OCI-LY7 (cell line): ENCODE data around the gene DDIAS. TPM values are rescaled to one million over a fixed set of nuclear protein-coding genes. Genes with fewer than 3 reads are reported as not detected.
A peak's percentile ranks its signal among the peaks of the same experiment; 100 is the strongest.

Experiments used
- BruUV-seq: library from RNA; stranded (reverse); fragments of 400-500 nt; replicated peaks from 2 replicates; lab custom pipeline; 2021; lab: Mats Ljungman, UMichigan
- CTCF ChIA-PET: fragments of 300-600 bp; sonication (Branson Sonifier 250); formaldehyde crosslinking; loops from one replicate; lab custom pipeline; 2022; ENCODE audit warnings: antibody characterized with exemption; ENCODE audit not compliant: unreplicated experiment; lab: Charles Lee
- POLR2A ChIA-PET: fragments of 300-600 bp; sonication (Branson Sonifier 250); formaldehyde crosslinking; loops from one replicate; lab custom pipeline; 2022; ENCODE audit warnings: antibody characterized with exemption; lab: Charles Lee
- DNase-seq: peaks from one replicate; pipeline ENCODE4 v3.0.0-alpha.2; 2015; ENCODE audit warnings: low spot score
- H2AFZ ChIP-seq: fragments of 200-600 bp; sonication (generic), shearing (Covaris generic); 2 replicates; pipeline ENCODE4 v1.6.1; 2014; ENCODE audit warnings: mild to moderate bottlenecking, antibody characterized with exemption, low read length, moderate library complexity
- H3K27ac ChIP-seq: fragments of 200-600 bp; sonication (generic); 2 replicates; pipeline ENCODE4 v1.5.1; 2014; ENCODE audit warnings: mixed run types, low read depth, mild to moderate bottlenecking, moderate library complexity, low read length, inconsistent platforms; ENCODE audit not compliant: poor library complexity, severe bottlenecking
- H3K36me3 ChIP-seq: fragments of 200-600 bp; sonication (generic); 2 replicates; pipeline ENCODE4 v1.6.1; 2014; ENCODE audit warnings: mild to moderate bottlenecking, antibody characterized with exemption, low read length, moderate library complexity, mixed read lengths; ENCODE audit not compliant: insufficient read depth
- H3K4me1 ChIP-seq: fragments of 200-600 bp; sonication (generic); 2 replicates; pipeline ENCODE4 v1.5.1; 2014; ENCODE audit warnings: mild to moderate bottlenecking, low read length; ENCODE audit not compliant: insufficient read depth, poor library complexity, severe bottlenecking
- H3K4me2 ChIP-seq: fragments of 200-600 bp; sonication (generic); 2 replicates; pipeline ENCODE4 v1.6.1; 2014; ENCODE audit warnings: mild to moderate bottlenecking, low read length
- H3K4me3 ChIP-seq: fragments of 200-600 bp; sonication (generic); 2 replicates; pipeline ENCODE4 v1.5.1; 2014; ENCODE audit warnings: mild to moderate bottlenecking, low read depth, low read length; ENCODE audit not compliant: poor library complexity, severe bottlenecking
- H3K79me2 ChIP-seq: fragments of 200-600 bp; sonication (generic); 2 replicates; pipeline ENCODE4 v1.6.1; 2016; ENCODE audit warnings: low read depth, mild to moderate bottlenecking, low read length, moderate library complexity, mixed read lengths; ENCODE audit not compliant: insufficient read depth
- H3K9me2 ChIP-seq: fragments of 200-600 bp; sonication (generic); 2 replicates; pipeline ENCODE4 v1.6.1; 2016; ENCODE audit warnings: mild to moderate bottlenecking, low read length, mixed read lengths; ENCODE audit not compliant: insufficient read depth
- H3K9me3 ChIP-seq: fragments of 200-600 bp; sonication (generic); 2 replicates; pipeline ENCODE4 v1.6.1; 2014; ENCODE audit warnings: mild to moderate bottlenecking, mixed run types, low read length, mixed read lengths
- H4K20me1 ChIP-seq: fragments of 200-600 bp; sonication (generic); 2 replicates; pipeline ENCODE4 v1.6.1; 2014; ENCODE audit warnings: mild to moderate bottlenecking, antibody characterized with exemption, low read length, moderate library complexity, mixed read lengths; ENCODE audit not compliant: insufficient read depth
- EZH2phosphoT487 ChIP-seq: fragments of 200-600 bp; sonication (generic); IDR thresholded peaks from 2 replicates; pipeline ENCODE4 v1.6.1; 2018; ENCODE audit warnings: low read depth, borderline replicate concordance, mild to moderate bottlenecking, mixed run types, antibody characterized with exemption, low read length, moderate library complexity, mixed read lengths
- intact Hi-C: fragments of 100-400 bp; cut with micrococcal nuclease; formaldehyde crosslinking; loops from one replicate; pipeline ENCODE4 v1.10.0; 2022; ENCODE audit not compliant: unreplicated experiment
- total RNA-seq, 2 experiments: library from RNA; depleted of rRNA in 1 of 2; stranded (reverse); fragments of >200 nt in 1 of 2; shearing (Covaris generic) in 1 of 2; gene quantifications; 2 replicates each; pipeline ENCODE4 v1.2.3, GENCODE V29; 2014 to 2022
- TF ChIP-seq, protein P1 (sequence below): fragments of 200-600 bp; sonication (generic); conservative IDR thresholded peaks from 2 replicates; pipeline ENCODE4 v1.5.1; 2014; ENCODE audit warnings: mild to moderate bottlenecking, antibody characterized with exemption, low read length, moderate library complexity, mixed read lengths

The DDIAS gene
- total RNA-seq, 2 experiments from 2014 or later = 16.7 to 23.1 TPM

DNA sequence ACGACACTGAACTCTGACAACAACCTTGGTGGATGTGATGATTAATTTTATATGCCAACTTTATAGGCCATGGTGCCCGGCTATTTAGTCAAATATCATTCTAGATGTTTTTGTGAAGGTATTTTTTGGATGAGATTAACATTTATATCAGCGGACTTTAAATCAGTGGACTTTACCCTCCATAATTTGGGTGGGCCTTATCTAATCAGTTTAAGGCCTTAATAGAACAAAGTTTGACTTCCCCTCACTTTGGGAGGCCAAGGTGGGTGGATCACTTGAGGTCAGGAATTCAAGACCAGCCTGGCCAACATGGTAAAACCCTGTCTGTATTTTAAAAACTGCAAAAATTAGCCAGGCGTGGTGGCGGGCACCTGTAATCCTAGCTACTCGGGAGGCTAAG lies 5.4 kb upstream of the DDIAS start:
- Histone ChIP-seq H3K36me3 (no peaks in the 10 kb centered on the region; the same call in 1 of the 2 replicates), H3K4me3 (no peak overlapping the region), H3K27ac (no peak overlapping the region), H2AFZ (no peak overlapping the region), H3K4me1 (peaks cover 29% of the 10 kb centered on the region), H4K20me1 (no peaks in the 10 kb centered on the region), H3K79me2 (peaks cover 5% of the 10 kb centered on the region; the same call in 1 of the 2 replicates), H3K4me2 (no peak overlapping the region), H3K9me3 (no peaks in the 10 kb centered on the region), H3K9me2 (no peaks in the 10 kb centered on the region)
- ChIA-PET CTCF (interaction anchor here (0.8 kb wide), 1 partner anchor 178 kb away, joined by 3 read pairs; no protein-coding TSS in a partner anchor), POLR2A (interaction anchor here (0.6 to 1.3 kb wide), 6 partner anchors 8 to 391 kb away, joined by 3 to 5 read pairs (median 3); no protein-coding TSS in a partner anchor)
- TF ChIP-seq, protein P1, sequence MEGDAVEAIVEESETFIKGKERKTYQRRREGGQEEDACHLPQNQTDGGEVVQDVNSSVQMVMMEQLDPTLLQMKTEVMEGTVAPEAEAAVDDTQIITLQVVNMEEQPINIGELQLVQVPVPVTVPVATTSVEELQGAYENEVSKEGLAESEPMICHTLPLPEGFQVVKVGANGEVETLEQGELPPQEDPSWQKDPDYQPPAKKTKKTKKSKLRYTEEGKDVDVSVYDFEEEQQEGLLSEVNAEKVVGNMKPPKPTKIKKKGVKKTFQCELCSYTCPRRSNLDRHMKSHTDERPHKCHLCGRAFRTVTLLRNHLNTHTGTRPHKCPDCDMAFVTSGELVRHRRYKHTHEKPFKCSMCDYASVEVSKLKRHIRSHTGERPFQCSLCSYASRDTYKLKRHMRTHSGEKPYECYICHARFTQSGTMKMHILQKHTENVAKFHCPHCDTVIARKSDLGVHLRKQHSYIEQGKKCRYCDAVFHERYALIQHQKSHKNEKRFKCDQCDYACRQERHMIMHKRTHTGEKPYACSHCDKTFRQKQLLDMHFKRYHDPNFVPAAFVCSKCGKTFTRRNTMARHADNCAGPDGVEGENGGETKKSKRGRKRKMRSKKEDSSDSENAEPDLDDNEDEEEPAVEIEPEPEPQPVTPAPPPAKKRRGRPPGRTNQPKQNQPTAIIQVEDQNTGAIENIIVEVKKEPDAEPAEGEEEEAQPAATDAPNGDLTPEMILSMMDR = no peak
- no peak for TF ChIP-seq EZH2phosphoT487
- intact Hi-C loops = loop anchor here (2.0 kb wide), 1 partner anchor 21 kb away; no protein-coding TSS in a partner anchor
- BruUV-seq = no TSS peak
- DNase-seq = no peak

DNA sequence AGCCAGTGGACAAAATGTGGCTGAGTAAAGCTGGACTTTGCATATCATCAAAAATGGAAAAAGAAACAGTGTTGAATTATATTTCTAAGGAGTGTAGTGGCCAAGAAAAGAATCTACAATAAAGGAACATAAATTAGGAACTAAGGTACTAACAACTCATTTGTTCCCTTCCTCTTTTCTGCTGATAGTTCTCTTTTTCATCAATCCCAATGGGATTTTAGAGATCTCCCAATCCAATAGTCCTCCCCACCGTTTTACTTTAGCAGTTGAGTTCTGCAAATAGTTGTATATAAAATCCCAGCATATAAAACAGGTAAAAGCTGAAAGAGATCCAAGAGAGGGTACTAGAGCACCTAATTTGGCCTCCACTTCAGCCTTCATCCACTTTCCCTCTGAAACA lies 3.3 kb upstream of the DDIAS start:
- no peak overlapping the region for H3K27ac ChIP-seq
- peaks cover 20% of the 10 kb centered on the region for H3K79me2 ChIP-seq
- no peaks in the 10 kb centered on the region; the same call in 1 of the 2 replicates for H3K36me3 ChIP-seq
- no peaks in the 10 kb centered on the region for H3K9me3 ChIP-seq
- peak overlapping the region; percentile 81 for H3K4me2 ChIP-seq
- H3K4me1 ChIP-seq = peaks cover 36% of the 10 kb centered on the region
- no peak overlapping the region for H2AFZ ChIP-seq
- no peak for DNase-seq
- ChIA-PET CTCF (no interaction called here), POLR2A (interaction anchor here (0.9 kb wide), 1 partner anchor 238 kb away, joined by 3 read pairs; no protein-coding TSS in a partner anchor)
- no TSS peak for BruUV-seq
- H3K9me2 ChIP-seq = no peaks in the 10 kb centered on the region
- no peak overlapping the region for H3K4me3 ChIP-seq
- H4K20me1 ChIP-seq = peaks cover 10% of the 10 kb centered on the region; the same call in 1 of the 2 replicates
- TF ChIP-seq, protein P1 = no peak
- no peak for TF ChIP-seq EZH2phosphoT487
- intact Hi-C loops = no loop called here
